A673 (cell line): ENCODE measurements around the gene FGFR3. TPM values are rescaled to one million over a fixed set of nuclear protein-coding genes. Genes with fewer than 3 reads are reported as not detected.

Source experiments
- BruUV-seq: library from RNA; stranded (reverse); fragments of 400-500 nt; replicated peaks from 2 replicates; lab custom pipeline; 2021; lab: Mats Ljungman, UMichigan
- CTCF ChIA-PET: fragments of 300-600 bp; sonication (Branson Sonifier 250); formaldehyde crosslinking; loops from one replicate; lab custom pipeline; 2022; ENCODE audit warnings: antibody characterized with exemption; lab: Charles Lee
- POLR2A ChIA-PET: fragments of 300-600 bp; sonication (Branson Sonifier 250); formaldehyde crosslinking; loops from one replicate; lab custom pipeline; 2022; ENCODE audit warnings: antibody characterized with exemption; ENCODE audit not compliant: low non-redundant PET; lab: Charles Lee
- DNase-seq: peaks from one replicate; pipeline ENCODE4 v3.0.0-alpha.2; 2015; ENCODE audit warnings: low spot score
- H3K27ac ChIP-seq: fragments of 200-600 bp; sonication (generic); 2 replicates; pipeline ENCODE4 v1.5.1; 2016; ENCODE audit warnings: mixed run types, low read depth, mild to moderate bottlenecking, mixed read lengths, antibody characterized with exemption, low read length; ENCODE audit not compliant: poor library complexity, severe bottlenecking
- H3K27me3 ChIP-seq: fragments of 200-600 bp; sonication (generic); replicated peaks from 2 replicates; pipeline ENCODE4 v1.6.1; 2017; ENCODE audit warnings: mixed run types, low read depth, mild to moderate bottlenecking, mixed read lengths, antibody characterized with exemption, low read length; ENCODE audit not compliant: insufficient read depth, poor library complexity
- H3K36me3 ChIP-seq: fragments of 200-600 bp; sonication (generic); 2 replicates; pipeline ENCODE4 v1.6.1; 2016; ENCODE audit warnings: mixed run types, mild to moderate bottlenecking, mixed read lengths, antibody characterized with exemption, low read length; ENCODE audit not compliant: insufficient read depth, poor library complexity, severe bottlenecking
- H3K4me1 ChIP-seq: fragments of 200-600 bp; sonication (generic); 2 replicates; pipeline ENCODE4 v1.6.1; 2017; ENCODE audit warnings: mixed run types, mild to moderate bottlenecking, mixed read lengths, antibody characterized with exemption, low read length; ENCODE audit not compliant: insufficient read depth, poor library complexity, severe bottlenecking
- H3K4me3 ChIP-seq: fragments of 200-600 bp; sonication (generic); 2 replicates; pipeline ENCODE4 v1.5.1; 2016; ENCODE audit warnings: low read depth, mixed run types, mild to moderate bottlenecking, mixed read lengths, low read length; ENCODE audit not compliant: poor library complexity, severe bottlenecking
- H3K9me3 ChIP-seq: fragments of 200-600 bp; sonication (generic); 2 replicates; pipeline ENCODE4 v1.6.1; 2016; ENCODE audit warnings: mixed run types, low read depth, mild to moderate bottlenecking, mixed read lengths, antibody characterized with exemption, low read length; ENCODE audit not compliant: poor library complexity, severe bottlenecking
- EZH2 ChIP-seq: fragments of 200-600 bp; sonication (generic); IDR thresholded peaks from 2 replicates; pipeline ENCODE4 v1.6.1; 2017; ENCODE audit warnings: borderline replicate concordance, low read depth, mild to moderate bottlenecking, mixed read lengths, antibody characterized with exemption, low read length; ENCODE audit not compliant: poor library complexity, severe bottlenecking
- intact Hi-C: fragments of 100-400 bp; cut with micrococcal nuclease; formaldehyde crosslinking; loops from one replicate; pipeline ENCODE4 v1.10.0; 2022; ENCODE audit not compliant: unreplicated experiment
- total RNA-seq: library from RNA; stranded (reverse); gene quantifications from 2 replicates; pipeline ENCODE4 v1.2.3, GENCODE V29; 2021
- TF ChIP-seq, protein P1 (sequence below): fragments of 300-800, 200-600 bp; sonication (generic); conservative IDR thresholded peaks from 2 replicates; pipeline ENCODE4 v1.5.1; 2017; ENCODE audit warnings: low read depth, mild to moderate bottlenecking, antibody characterized with exemption, low read length, moderate library complexity, mixed read lengths

The FGFR3 gene
- total RNA-seq, 1 experiment from 2014 or later: 5.5 TPM

DNA sequence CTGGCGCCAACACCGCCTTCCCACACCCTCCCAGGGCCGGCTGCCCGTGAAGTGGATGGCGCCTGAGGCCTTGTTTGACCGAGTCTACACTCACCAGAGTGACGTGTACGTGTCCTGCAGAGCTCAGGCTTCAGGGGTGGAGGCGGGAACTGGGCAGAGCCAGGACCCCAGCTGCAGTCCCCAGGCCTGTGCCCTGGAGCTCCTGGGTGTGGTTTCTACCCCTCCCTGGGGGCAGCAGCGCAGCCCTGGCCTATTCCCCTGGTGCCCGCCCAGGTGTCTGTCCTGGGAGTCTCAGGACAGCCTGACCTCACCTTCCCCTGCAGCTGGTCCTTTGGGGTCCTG lies 13.1 kb downstream of the FGFR3 start:
- no peak for DNase-seq
- intact Hi-C loops: no loop called here
- Histone ChIP-seq H3K4me1 (no peaks in the 10 kb centered on the region), H3K4me3 (no peak overlapping the region), H3K9me3 (no peaks in the 10 kb centered on the region), H3K27me3 (no peaks in the 10 kb centered on the region), H3K36me3 (no peaks in the 10 kb centered on the region), H3K27ac (no peak overlapping the region)
- BruUV-seq: no TSS peak
- TF ChIP-seq EZH2: no peak
- CTCF ChIA-PET: interaction anchor here (1.9 kb wide), 1 partner anchor 58 kb away, joined by 4 read pairs; no protein-coding TSS in a partner anchor
- POLR2A ChIA-PET: no interaction called here

DNA sequence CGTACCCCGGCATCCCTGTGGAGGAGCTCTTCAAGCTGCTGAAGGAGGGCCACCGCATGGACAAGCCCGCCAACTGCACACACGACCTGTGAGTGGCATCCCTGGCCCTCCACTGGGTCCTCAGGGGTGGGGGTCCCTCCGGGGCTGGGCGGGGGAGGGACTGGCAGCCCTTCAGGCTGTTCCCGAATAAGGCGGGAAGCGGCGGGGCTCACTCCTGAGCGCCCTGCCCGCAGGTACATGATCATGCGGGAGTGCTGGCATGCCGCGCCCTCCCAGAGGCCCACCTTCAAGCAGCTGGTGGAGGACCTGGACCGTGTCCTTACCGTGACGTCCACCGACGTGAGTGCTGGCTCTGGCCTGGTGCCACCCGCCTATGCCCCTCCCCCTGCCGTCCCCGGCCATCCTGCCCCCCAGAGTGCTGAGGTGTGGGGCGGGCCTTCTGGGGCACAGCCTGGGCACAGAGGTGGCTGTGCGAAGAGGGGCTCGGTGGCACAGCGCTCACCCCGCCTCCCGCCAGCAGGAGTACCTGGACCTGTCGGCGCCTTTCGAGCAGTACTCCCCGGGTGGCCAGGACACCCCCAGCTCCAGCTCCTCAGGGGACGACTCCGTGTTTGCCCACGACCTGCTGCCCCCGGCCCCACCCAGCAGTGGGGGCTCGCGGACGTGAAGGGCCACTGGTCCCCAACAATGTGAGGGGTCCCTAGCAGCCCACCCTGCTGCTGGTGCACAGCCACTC lies 13.7 kb downstream of the FGFR3 start:
- no peaks in the 10 kb centered on the region for H3K9me3 ChIP-seq
- H3K27ac ChIP-seq: no peak overlapping the region
- no peaks in the 10 kb centered on the region for H3K4me1 ChIP-seq
- CTCF ChIA-PET: interaction anchor here (1.9 kb wide), 1 partner anchor 59 kb away, joined by 4 read pairs; no protein-coding TSS in a partner anchor
- H3K4me3 ChIP-seq: no peak overlapping the region
- POLR2A ChIA-PET: no interaction called here
- no peak for DNase-seq
- H3K27me3 ChIP-seq: no peaks in the 10 kb centered on the region
- intact Hi-C loops: no loop called here
- no peaks in the 10 kb centered on the region for H3K36me3 ChIP-seq
- TF ChIP-seq, protein P1, sequence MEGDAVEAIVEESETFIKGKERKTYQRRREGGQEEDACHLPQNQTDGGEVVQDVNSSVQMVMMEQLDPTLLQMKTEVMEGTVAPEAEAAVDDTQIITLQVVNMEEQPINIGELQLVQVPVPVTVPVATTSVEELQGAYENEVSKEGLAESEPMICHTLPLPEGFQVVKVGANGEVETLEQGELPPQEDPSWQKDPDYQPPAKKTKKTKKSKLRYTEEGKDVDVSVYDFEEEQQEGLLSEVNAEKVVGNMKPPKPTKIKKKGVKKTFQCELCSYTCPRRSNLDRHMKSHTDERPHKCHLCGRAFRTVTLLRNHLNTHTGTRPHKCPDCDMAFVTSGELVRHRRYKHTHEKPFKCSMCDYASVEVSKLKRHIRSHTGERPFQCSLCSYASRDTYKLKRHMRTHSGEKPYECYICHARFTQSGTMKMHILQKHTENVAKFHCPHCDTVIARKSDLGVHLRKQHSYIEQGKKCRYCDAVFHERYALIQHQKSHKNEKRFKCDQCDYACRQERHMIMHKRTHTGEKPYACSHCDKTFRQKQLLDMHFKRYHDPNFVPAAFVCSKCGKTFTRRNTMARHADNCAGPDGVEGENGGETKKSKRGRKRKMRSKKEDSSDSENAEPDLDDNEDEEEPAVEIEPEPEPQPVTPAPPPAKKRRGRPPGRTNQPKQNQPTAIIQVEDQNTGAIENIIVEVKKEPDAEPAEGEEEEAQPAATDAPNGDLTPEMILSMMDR: no peak
- no peak for TF ChIP-seq EZH2
- BruUV-seq: no TSS peak

DNA sequence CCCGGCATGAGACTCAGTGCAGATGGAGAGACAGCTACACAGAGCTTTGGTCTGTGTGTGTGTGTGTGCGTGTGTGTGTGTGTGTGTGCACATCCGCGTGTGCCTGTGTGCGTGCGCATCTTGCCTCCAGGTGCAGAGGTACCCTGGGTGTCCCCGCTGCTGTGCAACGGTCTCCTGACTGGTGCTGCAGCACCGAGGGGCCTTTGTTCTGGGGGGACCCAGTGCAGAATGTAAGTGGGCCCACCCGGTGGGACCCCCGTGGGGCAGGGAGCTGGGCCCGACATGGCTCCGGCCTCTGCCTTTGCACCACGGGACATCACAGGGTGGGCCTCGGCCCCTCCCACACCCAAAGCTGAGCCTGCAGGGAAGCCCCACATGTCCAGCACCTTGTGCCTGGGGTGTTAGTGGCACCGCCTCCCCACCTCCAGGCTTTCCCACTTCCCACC lies 14.3 kb downstream of the FGFR3 start:
- CTCF ChIA-PET: no interaction called here
- DNase-seq: no peak
- POLR2A ChIA-PET: no interaction called here
- BruUV-seq: no TSS peak
- intact Hi-C loops: no loop called here
- no peak overlapping the region for H3K27ac ChIP-seq
- TF ChIP-seq EZH2: no peak
- TF ChIP-seq, protein P1: no peak
- no peaks in the 10 kb centered on the region for H3K27me3 ChIP-seq
- no peaks in the 10 kb centered on the region for H3K4me1 ChIP-seq
- H3K36me3 ChIP-seq: no peaks in the 10 kb centered on the region
- no peaks in the 10 kb centered on the region for H3K9me3 ChIP-seq
- no peak overlapping the region for H3K4me3 ChIP-seq
